OCI-LY7 (cell line): Measurements from ENCODE around the gene FAM163A. TPM values are rescaled to one million over a fixed set of nuclear protein-coding genes. Genes with fewer than 3 reads are reported as not detected.

Experiments used
- BruUV-seq: library from RNA; stranded (reverse); fragments of 400-500 nt; replicated peaks from 2 replicates; lab custom pipeline; 2021; lab: Mats Ljungman, UMichigan
- CTCF ChIA-PET: fragments of 300-600 bp; sonication (Branson Sonifier 250); formaldehyde crosslinking; loops from one replicate; lab custom pipeline; 2022; ENCODE audit warnings: antibody characterized with exemption; ENCODE audit not compliant: unreplicated experiment; lab: Charles Lee
- POLR2A ChIA-PET: fragments of 300-600 bp; sonication (Branson Sonifier 250); formaldehyde crosslinking; loops from one replicate; lab custom pipeline; 2022; ENCODE audit warnings: antibody characterized with exemption; lab: Charles Lee
- DNase-seq: peaks from one replicate; pipeline ENCODE4 v3.0.0-alpha.2; 2015; ENCODE audit warnings: low spot score
- H2AFZ ChIP-seq: fragments of 200-600 bp; sonication (generic), shearing (Covaris generic); 2 replicates; pipeline ENCODE4 v1.6.1; 2014; ENCODE audit warnings: mild to moderate bottlenecking, antibody characterized with exemption, low read length, moderate library complexity
- H3K27ac ChIP-seq: fragments of 200-600 bp; sonication (generic); 2 replicates; pipeline ENCODE4 v1.5.1; 2014; ENCODE audit warnings: mixed run types, low read depth, mild to moderate bottlenecking, moderate library complexity, low read length, inconsistent platforms; ENCODE audit not compliant: poor library complexity, severe bottlenecking
- H3K36me3 ChIP-seq: fragments of 200-600 bp; sonication (generic); 2 replicates; pipeline ENCODE4 v1.6.1; 2014; ENCODE audit warnings: mild to moderate bottlenecking, antibody characterized with exemption, low read length, moderate library complexity, mixed read lengths; ENCODE audit not compliant: insufficient read depth
- H3K4me1 ChIP-seq: fragments of 200-600 bp; sonication (generic); 2 replicates; pipeline ENCODE4 v1.5.1; 2014; ENCODE audit warnings: mild to moderate bottlenecking, low read length; ENCODE audit not compliant: insufficient read depth, poor library complexity, severe bottlenecking
- H3K4me2 ChIP-seq: fragments of 200-600 bp; sonication (generic); 2 replicates; pipeline ENCODE4 v1.6.1; 2014; ENCODE audit warnings: mild to moderate bottlenecking, low read length
- H3K4me3 ChIP-seq: fragments of 200-600 bp; sonication (generic); 2 replicates; pipeline ENCODE4 v1.5.1; 2014; ENCODE audit warnings: mild to moderate bottlenecking, low read depth, low read length; ENCODE audit not compliant: poor library complexity, severe bottlenecking
- H3K79me2 ChIP-seq: fragments of 200-600 bp; sonication (generic); 2 replicates; pipeline ENCODE4 v1.6.1; 2016; ENCODE audit warnings: low read depth, mild to moderate bottlenecking, low read length, moderate library complexity, mixed read lengths; ENCODE audit not compliant: insufficient read depth
- H3K9me2 ChIP-seq: fragments of 200-600 bp; sonication (generic); 2 replicates; pipeline ENCODE4 v1.6.1; 2016; ENCODE audit warnings: mild to moderate bottlenecking, low read length, mixed read lengths; ENCODE audit not compliant: insufficient read depth
- H3K9me3 ChIP-seq: fragments of 200-600 bp; sonication (generic); 2 replicates; pipeline ENCODE4 v1.6.1; 2014; ENCODE audit warnings: mild to moderate bottlenecking, mixed run types, low read length, mixed read lengths
- H4K20me1 ChIP-seq: fragments of 200-600 bp; sonication (generic); 2 replicates; pipeline ENCODE4 v1.6.1; 2014; ENCODE audit warnings: mild to moderate bottlenecking, antibody characterized with exemption, low read length, moderate library complexity, mixed read lengths; ENCODE audit not compliant: insufficient read depth
- EZH2phosphoT487 ChIP-seq: fragments of 200-600 bp; sonication (generic); IDR thresholded peaks from 2 replicates; pipeline ENCODE4 v1.6.1; 2018; ENCODE audit warnings: low read depth, borderline replicate concordance, mild to moderate bottlenecking, mixed run types, antibody characterized with exemption, low read length, moderate library complexity, mixed read lengths
- intact Hi-C: fragments of 100-400 bp; cut with micrococcal nuclease; formaldehyde crosslinking; loops from one replicate; pipeline ENCODE4 v1.10.0; 2022; ENCODE audit not compliant: unreplicated experiment
- total RNA-seq, 2 experiments: library from RNA; depleted of rRNA in 1 of 2; stranded (reverse); fragments of >200 nt in 1 of 2; shearing (Covaris generic) in 1 of 2; gene quantifications; 2 replicates each; pipeline ENCODE4 v1.2.3, GENCODE V29; 2014 to 2022
- TF ChIP-seq, protein P1 (sequence below): fragments of 200-600 bp; sonication (generic); conservative IDR thresholded peaks from 2 replicates; pipeline ENCODE4 v1.5.1; 2014; ENCODE audit warnings: mild to moderate bottlenecking, antibody characterized with exemption, low read length, moderate library complexity, mixed read lengths

FAM163A gene
- total RNA-seq, 2 experiments from 2014 or later = not detected

DNA sequence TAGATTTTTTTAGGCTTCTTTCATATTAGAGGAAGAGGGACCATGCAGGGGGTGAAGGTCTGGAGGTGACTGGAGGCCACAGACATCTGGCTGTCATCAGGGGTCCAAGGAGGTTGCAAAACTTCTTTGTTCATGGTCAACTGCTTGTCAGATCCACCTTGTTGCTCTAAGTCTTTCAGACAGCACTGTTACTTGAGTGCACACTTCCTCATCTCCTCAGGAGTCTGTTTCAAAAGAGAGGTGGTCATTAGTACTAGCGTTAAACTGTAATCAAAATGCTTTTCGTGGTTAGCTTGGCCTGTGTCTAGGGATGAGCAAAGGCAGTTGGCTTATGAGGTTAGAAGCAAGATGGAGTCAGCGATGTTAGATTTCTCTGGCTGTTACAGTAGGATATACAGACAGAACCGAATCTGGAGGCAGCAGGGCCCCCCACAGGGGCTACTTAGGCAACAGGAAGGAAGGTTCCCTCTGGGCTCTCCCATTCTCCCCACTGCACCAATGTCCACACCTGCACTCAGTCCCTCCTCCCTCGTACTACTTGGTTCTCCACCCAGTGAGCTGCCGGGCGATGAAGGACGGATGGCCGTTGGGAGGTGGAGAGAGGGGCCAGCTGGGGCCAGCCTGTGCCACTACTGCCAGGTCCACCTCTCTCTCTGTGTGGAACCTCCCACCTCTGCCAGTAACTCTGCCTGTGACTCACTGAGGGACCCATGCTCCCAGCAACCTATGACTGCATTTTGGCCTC, 77.3 kb downstream of the FAM163A start:
- Histone ChIP-seq H3K36me3 (no peaks in the 10 kb centered on the region), H3K4me1 (peaks cover 2% of the 10 kb centered on the region), H2AFZ (no peak overlapping the region), H3K4me3 (no peak overlapping the region), H4K20me1 (no peaks in the 10 kb centered on the region), H3K9me2 (no peaks in the 10 kb centered on the region), H3K79me2 (no peaks in the 10 kb centered on the region), H3K27ac (no peak overlapping the region), H3K9me3 (no peaks in the 10 kb centered on the region), H3K4me2 (no peak overlapping the region)
- intact Hi-C loops = no loop called here
- POLR2A ChIA-PET = interaction anchor here (0.7 kb wide), 1 partner anchor 24 kb away, joined by 3 read pairs; no protein-coding TSS in a partner anchor
- TF ChIP-seq EZH2phosphoT487 = no peak
- TF ChIP-seq, protein P1, sequence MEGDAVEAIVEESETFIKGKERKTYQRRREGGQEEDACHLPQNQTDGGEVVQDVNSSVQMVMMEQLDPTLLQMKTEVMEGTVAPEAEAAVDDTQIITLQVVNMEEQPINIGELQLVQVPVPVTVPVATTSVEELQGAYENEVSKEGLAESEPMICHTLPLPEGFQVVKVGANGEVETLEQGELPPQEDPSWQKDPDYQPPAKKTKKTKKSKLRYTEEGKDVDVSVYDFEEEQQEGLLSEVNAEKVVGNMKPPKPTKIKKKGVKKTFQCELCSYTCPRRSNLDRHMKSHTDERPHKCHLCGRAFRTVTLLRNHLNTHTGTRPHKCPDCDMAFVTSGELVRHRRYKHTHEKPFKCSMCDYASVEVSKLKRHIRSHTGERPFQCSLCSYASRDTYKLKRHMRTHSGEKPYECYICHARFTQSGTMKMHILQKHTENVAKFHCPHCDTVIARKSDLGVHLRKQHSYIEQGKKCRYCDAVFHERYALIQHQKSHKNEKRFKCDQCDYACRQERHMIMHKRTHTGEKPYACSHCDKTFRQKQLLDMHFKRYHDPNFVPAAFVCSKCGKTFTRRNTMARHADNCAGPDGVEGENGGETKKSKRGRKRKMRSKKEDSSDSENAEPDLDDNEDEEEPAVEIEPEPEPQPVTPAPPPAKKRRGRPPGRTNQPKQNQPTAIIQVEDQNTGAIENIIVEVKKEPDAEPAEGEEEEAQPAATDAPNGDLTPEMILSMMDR = no peak
- no peak for DNase-seq
- BruUV-seq = no TSS peak
- CTCF ChIA-PET = no interaction called here

DNA sequence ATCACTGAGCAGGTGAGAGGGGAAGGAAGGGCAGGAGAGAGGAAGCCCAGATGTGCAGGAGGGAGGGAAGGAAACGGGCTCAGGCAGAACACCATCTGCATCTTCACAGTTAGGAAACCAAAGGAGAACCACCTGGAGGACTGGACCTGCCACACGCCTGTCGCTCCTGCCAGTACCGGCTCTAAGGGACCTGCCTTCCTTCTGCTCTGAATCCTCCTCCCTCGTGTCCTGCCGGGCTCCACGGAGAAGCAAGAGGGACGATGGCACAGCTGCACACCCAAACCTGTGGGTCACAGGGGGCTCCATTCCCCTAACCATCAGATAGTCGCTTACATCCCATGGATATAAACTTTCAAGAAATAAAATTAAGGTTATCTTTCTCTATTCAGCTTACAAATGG, 78.4 kb downstream of the FAM163A start:
- DNase-seq = no peak
- H3K36me3 ChIP-seq = no peaks in the 10 kb centered on the region
- H3K4me3 ChIP-seq = no peak overlapping the region
- no peak overlapping the region for H2AFZ ChIP-seq
- H3K4me1 ChIP-seq = no peaks in the 10 kb centered on the region
- H3K9me2 ChIP-seq = no peaks in the 10 kb centered on the region
- POLR2A ChIA-PET = no interaction called here
- intact Hi-C loops = no loop called here
- H3K9me3 ChIP-seq = no peaks in the 10 kb centered on the region
- TF ChIP-seq, protein P1 = no peak
- TF ChIP-seq EZH2phosphoT487 = no peak
- CTCF ChIA-PET = no interaction called here
- H3K79me2 ChIP-seq = no peaks in the 10 kb centered on the region
- no peaks in the 10 kb centered on the region for H4K20me1 ChIP-seq
- no peak overlapping the region for H3K4me2 ChIP-seq
- H3K27ac ChIP-seq = no peak overlapping the region
- BruUV-seq = no TSS peak

DNA sequence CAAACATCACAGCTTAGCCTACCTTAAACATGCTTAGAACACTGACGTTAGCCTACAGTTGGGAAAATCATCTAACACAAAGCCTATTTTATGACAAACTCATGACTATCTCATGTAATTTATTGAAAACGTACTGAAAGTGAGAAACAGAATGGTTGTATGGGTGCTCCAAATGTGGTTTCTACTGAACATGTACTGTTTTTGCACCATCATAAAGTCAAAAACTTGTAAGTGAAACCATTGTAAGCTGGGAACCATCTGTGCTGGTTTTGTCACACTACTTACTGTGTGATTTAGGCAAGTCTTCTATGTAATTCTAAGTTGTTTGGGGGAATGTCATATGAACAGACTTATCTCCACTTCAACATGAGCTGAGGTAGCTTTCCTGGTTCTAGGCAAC, 79.0 kb downstream of the FAM163A start:
- Histone ChIP-seq H3K4me1 (no peaks in the 10 kb centered on the region), H4K20me1 (no peaks in the 10 kb centered on the region), H3K27ac (no peak overlapping the region), H3K79me2 (no peaks in the 10 kb centered on the region), H2AFZ (no peak overlapping the region), H3K4me3 (no peak overlapping the region), H3K36me3 (no peaks in the 10 kb centered on the region), H3K9me2 (no peaks in the 10 kb centered on the region), H3K9me3 (no peaks in the 10 kb centered on the region), H3K4me2 (no peak overlapping the region)
- POLR2A ChIA-PET = interaction anchor here (1.1 kb wide), 1 partner anchor 12 kb away, joined by 4 read pairs; no protein-coding TSS in a partner anchor
- no peak for DNase-seq
- intact Hi-C loops = no loop called here
- no TSS peak for BruUV-seq
- CTCF ChIA-PET = no interaction called here
- TF ChIP-seq, protein P1 = no peak
- TF ChIP-seq EZH2phosphoT487 = no peak
